ENCODE data around the gene TDO2. TPM values are rescaled to one million over a fixed set of nuclear protein-coding genes. Genes with fewer than 3 reads are reported as not detected.

The TDO2 gene
- total RNA-seq, 1 experiment from 2014 or later = 0.13 TPM

- DNase-seq (ENCODE audit: low spot score) (no peak), ATAC-seq (no peak)
- ChIA-PET POLR2A (no interaction called here), CTCF (no interaction called here)
- Mint-ChIP-seq H3K4me1 (peaks cover 12% of the 10 kb centered on the region), H3K27ac (no peak overlapping the region), H3K27me3 (ENCODE audit: low read depth) (no peaks in the 10 kb centered on the region; the same call in 1 of the 2 replicates), H3K9me3 (peaks cover 51% of the 10 kb centered on the region), H3K4me3 (no peak overlapping the region), H3K36me3 (peaks cover 35% of the 10 kb centered on the region)
- TF ChIP-seq CDX4 (CRISPR knock-in tag; IDR thresholded peaks at IDR 0.05; ENCODE audit: borderline replicate concordance) = no peak
- TF ChIP-seq NR3C1 (CRISPR knock-in tag; conservative IDR thresholded peaks at IDR 0.05; ENCODE audit: low read depth) = no peak
- no peak for TF ChIP-seq PREB (CRISPR knock-in tag; IDR thresholded peaks at IDR 0.05; ENCODE audit: borderline replicate concordance)
- no peak for TF ChIP-seq ATF1 (CRISPR knock-in tag; IDR thresholded peaks at IDR 0.05)
- TF ChIP-seq AR (CRISPR knock-in tag; IDR thresholded peaks at IDR 0.05) = no peak
- TF ChIP-seq TEAD4 (CRISPR knock-in tag; IDR thresholded peaks at IDR 0.05) = no peak
Observed at GRCh38 chr4:155889946-155890345, 13.6 kb upstream of the TDO2 start.

- Mint-ChIP-seq H3K9me3 (peaks cover 56% of the 10 kb centered on the region), H3K4me1 (peaks cover 4% of the 10 kb centered on the region), H3K27me3 (ENCODE audit: low read depth) (no peaks in the 10 kb centered on the region; the same call in 1 of the 2 replicates), H3K27ac (no peak overlapping the region), H3K4me3 (no peak overlapping the region), H3K36me3 (peaks cover 41% of the 10 kb centered on the region)
- DNase-seq (ENCODE audit: low spot score) (no peak), ATAC-seq (no peak)
- ChIA-PET CTCF (no interaction called here), POLR2A (no interaction called here)
- TF ChIP-seq TP53 (CRISPR knock-in tag; IDR thresholded peaks at IDR 0.05) (no peak), NR1H2 (CRISPR knock-in tag; IDR thresholded peaks at IDR 0.05) (no peak), JAZF1 (CRISPR knock-in tag; IDR thresholded peaks at IDR 0.05) (no peak), ZNF396 (CRISPR knock-in tag; IDR thresholded peaks at IDR 0.05; ENCODE audit: borderline replicate concordance) (no peak), ERG (CRISPR knock-in tag; IDR thresholded peaks at IDR 0.05) (no peak), ZNF532 (CRISPR knock-in tag; IDR thresholded peaks at IDR 0.05; ENCODE audit: borderline replicate concordance) (no peak), FOXK1 (CRISPR knock-in tag; IDR thresholded peaks at IDR 0.05) (no peak), ZNF512 (CRISPR knock-in tag; IDR thresholded peaks at IDR 0.05; ENCODE audit: borderline replicate concordance) (no peak), EMX1 (CRISPR knock-in tag; IDR thresholded peaks at IDR 0.05) (no peak), SOX15 (CRISPR knock-in tag; IDR thresholded peaks at IDR 0.05) (no peak), IRF1 (CRISPR knock-in tag; IDR thresholded peaks at IDR 0.05) (no peak), MXD4 (CRISPR knock-in tag; IDR thresholded peaks at IDR 0.05; ENCODE audit: borderline replicate concordance) (no peak), ZNF423 (CRISPR knock-in tag; IDR thresholded peaks at IDR 0.05) (no peak), ZNF671 (CRISPR knock-in tag; IDR thresholded peaks at IDR 0.05) (no peak), GRHL2 (CRISPR knock-in tag; IDR thresholded peaks at IDR 0.05; ENCODE audit: insufficient replicate concordance, severe bottlenecking) (no peak), FOXP1 (CRISPR knock-in tag; IDR thresholded peaks at IDR 0.05; ENCODE audit: borderline replicate concordance) (no peak), RORB (CRISPR knock-in tag; IDR thresholded peaks at IDR 0.05) (no peak)
Observed at GRCh38 chr4:155891058-155891457, 12.4 kb upstream of the TDO2 start.
